GM12874 (cell line): ENCODE data around the gene RNF43.

Experiments
- TF ChIP-seq, protein P1 (sequence below): IDR thresholded peaks from 2 replicates; pipeline ENCODE4 v1.5.1; 2011; ENCODE audit warnings: low read depth, mild to moderate bottlenecking, control low read depth, low read length, moderate library complexity; ENCODE audit not compliant: insufficient read depth

RNF43 gene

DNA sequence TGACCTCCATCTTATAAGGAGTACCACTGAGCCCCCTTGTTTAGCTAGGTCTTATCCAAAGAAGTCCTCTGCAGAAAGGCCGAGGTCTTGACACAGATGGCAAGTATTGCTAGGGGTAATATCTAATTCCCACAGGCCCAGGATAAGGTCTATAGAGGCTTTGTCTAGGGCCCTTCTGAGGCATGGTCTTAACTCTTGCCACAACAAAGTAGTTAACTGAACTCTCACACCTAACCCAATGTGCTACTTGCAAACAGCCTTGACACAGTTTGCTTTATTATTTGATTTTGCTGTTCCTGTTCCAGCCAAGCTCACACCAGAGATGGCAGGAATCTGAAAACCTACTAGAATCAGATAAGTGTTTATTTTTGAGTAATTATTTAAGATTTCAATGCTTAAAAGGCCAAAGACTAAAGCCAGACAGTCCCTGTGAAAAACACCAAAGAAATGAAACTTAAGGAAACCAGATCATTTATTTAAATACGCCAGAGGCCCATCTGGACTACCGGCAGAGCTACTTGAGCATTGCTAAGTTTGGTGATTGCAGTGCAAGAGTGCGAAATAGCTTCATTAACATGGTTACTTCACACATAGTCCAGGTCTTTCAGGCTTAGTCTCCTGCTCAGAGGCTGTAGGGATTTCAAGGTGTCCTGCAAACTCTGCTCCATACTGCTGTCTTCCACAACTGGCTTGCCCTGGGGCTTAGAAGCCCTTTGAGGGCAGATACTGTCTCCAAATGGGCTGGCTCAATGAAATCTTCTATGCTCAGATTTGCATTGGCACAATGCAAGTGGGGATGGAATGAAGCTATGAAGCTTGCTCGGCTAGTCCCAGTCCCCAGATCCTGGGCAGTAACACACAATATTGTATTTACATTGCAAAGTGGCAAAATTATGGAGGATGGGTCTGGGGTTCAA lies 36.9 kb downstream of the RNF43 start:
- TF ChIP-seq, protein P1, sequence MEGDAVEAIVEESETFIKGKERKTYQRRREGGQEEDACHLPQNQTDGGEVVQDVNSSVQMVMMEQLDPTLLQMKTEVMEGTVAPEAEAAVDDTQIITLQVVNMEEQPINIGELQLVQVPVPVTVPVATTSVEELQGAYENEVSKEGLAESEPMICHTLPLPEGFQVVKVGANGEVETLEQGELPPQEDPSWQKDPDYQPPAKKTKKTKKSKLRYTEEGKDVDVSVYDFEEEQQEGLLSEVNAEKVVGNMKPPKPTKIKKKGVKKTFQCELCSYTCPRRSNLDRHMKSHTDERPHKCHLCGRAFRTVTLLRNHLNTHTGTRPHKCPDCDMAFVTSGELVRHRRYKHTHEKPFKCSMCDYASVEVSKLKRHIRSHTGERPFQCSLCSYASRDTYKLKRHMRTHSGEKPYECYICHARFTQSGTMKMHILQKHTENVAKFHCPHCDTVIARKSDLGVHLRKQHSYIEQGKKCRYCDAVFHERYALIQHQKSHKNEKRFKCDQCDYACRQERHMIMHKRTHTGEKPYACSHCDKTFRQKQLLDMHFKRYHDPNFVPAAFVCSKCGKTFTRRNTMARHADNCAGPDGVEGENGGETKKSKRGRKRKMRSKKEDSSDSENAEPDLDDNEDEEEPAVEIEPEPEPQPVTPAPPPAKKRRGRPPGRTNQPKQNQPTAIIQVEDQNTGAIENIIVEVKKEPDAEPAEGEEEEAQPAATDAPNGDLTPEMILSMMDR: no peak

DNA sequence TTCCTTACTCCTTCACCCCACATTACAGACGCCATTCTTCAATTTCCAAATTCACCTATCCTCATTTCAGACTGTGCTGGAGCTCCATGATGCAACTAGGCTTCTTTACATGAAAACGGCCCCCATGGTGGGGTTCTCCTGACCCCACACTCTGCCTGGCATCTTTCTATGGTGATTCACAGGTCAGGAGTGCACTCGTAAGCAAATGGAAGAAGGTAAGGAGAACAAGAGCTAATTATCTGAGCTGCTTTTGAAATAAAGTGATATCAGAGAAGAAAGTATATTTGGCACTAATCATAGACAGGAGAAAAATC lies 37.9 kb downstream of the RNF43 start:
- TF ChIP-seq, protein P1: no peak

DNA sequence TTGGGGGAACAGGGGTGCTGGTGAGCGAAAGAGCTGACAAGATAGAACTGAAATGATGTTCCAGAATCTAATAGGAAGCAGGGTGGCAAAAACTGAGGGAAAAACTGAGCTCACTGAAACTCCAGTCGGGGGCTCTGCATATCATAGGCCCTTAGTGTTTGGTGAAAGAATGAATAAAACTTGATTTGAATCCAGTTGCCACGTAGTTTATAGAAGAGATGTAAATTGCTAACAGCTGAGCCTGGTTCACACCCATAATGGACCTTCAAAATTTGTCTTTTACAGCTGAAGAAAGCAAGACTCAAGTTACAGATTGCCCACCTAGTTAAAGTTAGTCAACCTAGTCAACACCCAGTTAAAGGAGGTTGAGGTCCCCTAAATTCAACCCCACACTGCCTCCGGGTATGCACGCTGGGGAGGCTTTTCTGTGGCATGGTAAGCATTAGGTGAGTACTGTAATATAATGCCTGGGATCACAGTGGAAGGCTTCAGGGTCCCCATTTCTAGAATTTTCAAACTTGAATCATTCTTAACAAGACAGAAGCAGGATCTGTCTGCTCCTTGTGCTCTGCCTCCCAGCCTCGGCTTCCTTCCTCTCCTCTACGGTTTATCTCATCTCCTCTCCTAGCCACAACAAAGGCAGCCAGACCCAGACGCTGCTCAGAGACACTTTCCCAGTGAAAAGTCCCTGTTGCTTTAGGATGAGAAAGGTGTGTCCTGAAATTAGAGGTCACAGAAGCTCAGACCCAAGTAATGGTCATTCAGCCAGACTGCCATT lies 38.4 kb downstream of the RNF43 start:
- TF ChIP-seq, protein P1: no peak

DNA sequence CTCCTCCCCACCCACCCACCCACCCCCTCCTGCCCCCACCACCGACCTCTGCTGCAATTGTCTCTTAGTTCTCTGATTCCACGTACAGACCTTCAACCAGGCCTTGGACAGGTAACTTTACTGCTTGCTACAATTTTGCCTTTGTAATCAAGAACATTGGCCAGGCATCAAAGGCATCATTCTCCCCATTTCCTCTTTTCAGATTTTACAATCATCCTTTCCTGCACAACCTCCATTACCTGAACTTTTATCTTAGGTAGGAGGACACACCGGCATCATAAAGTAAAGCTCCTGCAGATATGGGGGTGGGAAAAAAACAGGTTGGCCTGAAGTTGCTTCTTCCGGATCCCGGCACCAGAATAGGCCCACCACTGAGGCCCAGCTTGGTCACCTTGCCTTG lies 39.7 kb downstream of the RNF43 start:
- TF ChIP-seq, protein P1: no peak

DNA sequence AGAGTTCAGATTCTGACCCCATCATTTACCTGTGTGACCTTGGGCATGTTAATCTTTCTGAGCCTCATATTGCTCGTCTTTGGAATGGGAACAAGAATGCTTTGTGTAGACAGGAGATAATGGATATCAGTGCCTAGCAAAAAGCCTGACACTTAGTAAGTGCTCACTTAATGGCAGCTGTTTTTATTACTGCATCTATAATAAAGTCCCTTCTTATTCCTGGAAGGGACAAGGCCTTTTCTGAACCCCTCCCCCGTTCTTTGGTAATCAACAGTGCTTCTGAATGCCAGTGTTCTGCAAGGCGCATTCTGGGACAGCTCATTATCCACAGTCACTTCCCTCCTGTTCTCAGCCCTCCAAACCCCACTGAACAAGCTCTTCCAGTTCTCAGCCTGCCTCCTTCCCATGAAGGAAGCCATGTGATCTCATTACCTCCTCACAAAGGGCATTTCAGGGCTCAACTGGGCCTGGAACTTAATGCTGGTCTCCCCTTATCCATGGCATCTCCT lies 40.2 kb downstream of the RNF43 start:
- TF ChIP-seq, protein P1: no peak

DNA sequence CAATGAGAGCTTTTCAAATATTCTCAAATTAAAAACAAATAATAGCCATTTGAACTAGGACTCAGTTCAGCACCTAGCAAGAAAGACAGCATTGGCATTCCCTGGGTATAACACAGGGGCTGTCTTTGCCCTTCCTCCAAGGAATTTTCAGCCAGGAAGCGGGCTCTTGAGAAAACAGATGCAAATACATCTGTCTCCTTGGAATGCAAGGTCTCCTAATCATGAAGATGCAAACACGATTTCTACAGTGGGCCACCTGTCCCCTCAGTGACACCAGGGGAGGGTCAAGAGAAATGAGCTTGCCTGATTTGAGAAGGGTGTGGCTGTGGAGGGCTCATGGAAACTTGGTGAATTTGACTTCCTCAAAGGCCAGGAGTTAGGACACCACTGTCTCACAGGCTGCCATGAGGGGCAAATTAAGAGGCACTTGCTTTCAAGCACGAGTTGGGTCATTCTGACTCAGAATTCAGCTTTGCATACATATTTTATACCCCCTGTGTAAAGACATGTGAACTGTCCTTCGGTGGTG lies 40.8 kb downstream of the RNF43 start:
- TF ChIP-seq, protein P1: no peak

DNA sequence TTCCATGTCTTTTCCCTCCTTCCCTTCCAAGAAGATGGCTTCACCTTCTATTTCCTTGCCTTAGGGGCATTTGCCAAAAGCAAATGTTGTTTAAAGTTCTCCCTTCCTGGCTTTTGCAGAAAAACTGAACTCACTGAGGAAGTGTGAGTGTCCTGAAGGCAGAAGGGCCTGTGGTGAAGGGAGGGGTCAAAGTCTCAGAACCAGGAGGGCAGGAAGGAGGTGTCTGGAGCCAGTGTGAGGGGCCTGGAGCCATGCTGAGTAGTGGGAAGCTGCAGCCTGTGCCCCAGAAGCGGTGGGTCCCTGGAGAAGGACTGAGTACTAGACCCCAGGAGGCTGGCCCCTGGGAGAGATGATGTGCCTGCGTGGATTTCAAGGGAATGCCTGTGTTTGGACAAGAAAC lies 41.5 kb downstream of the RNF43 start:
- TF ChIP-seq, protein P1: no peak
